Rectal smooth muscle tissue (tissue), 1 donor: ENCODE measurements around the gene SETX.

Experiments
- H3K27ac ChIP-seq: one replicate; pipeline ENCODE4 v1.7.0; 2013; ENCODE audit warnings: low read depth, low read length, inconsistent platforms
- H3K27me3 ChIP-seq: one replicate; pipeline ENCODE4 v1.7.0; 2013; ENCODE audit warnings: low read length; ENCODE audit not compliant: control insufficient read depth, insufficient read depth
- H3K36me3 ChIP-seq: one replicate; pipeline ENCODE4 v1.7.0; 2013; ENCODE audit warnings: low read length; ENCODE audit not compliant: control insufficient read depth, insufficient read depth
- H3K4me1 ChIP-seq: one replicate; pipeline ENCODE4 v1.7.0; 2013; ENCODE audit warnings: low read length; ENCODE audit not compliant: control insufficient read depth, insufficient read depth
- H3K4me3 ChIP-seq: one replicate; pipeline ENCODE4 v1.7.0; 2013; ENCODE audit warnings: low read length
- H3K9ac ChIP-seq: one replicate; pipeline ENCODE4 v1.7.0; 2013; ENCODE audit warnings: low read length

SETX gene

DNA sequence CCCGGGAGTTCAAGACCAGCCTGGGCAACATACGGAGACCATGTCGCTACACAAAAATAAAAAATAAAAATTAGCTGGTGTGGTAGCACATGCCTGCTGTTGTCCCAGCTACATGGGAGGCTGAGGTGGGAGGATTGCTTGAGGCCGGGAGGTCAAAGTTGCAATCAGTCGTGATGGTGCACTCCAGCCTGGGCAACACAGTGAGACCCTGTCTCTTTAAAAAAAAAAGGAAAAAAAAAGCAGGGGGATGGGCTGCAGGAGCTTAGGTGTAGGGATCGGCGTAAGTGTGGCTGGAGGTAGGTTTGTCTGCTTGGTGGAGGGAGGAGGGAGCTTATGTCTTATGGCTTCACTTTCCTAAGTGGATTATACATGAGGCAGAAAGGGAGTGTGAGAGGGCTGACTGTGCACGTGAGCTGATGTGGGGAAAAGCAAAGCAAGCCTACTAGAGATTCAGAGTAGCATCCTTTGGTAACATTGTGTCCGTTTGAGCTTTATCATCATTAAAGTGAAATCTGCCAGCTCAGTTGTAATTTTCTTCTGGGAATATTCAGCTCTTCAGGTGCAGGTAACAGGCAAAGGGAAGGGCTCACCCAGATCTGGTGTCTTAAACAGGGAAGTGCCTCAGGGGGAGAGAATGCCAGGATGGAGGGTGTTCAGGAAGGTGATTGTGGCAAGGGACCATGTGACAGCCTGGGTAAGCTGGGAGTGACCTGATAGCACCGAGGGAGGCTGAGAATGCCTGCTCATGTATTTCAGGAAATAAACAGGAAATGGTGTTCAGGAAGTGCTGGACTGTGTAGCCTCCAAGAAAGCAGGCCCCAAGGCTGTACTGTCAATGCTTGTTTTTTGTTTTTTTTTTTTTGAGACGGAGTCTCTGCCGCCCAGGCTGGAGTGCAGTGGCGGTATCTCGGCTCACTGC is 17.6 kb upstream of the SETX start:
- Histone ChIP-seq H3K4me3 (no peak overlapping the region), H3K36me3 (peaks cover 10% of the 10 kb centered on the region), H3K27ac (no peak overlapping the region), H3K4me1 (no peaks in the 10 kb centered on the region), H3K27me3 (no peaks in the 10 kb centered on the region), H3K9ac (no peak overlapping the region)

GRCh38 chr9:132370592-132370991 is 15.8 kb upstream of the SETX start:
- H3K4me1 ChIP-seq: no peaks in the 10 kb centered on the region
- H3K27ac ChIP-seq: no peak overlapping the region
- no peaks in the 10 kb centered on the region for H3K36me3 ChIP-seq
- no peak overlapping the region for H3K4me3 ChIP-seq
- no peaks in the 10 kb centered on the region for H3K27me3 ChIP-seq
- no peak overlapping the region for H3K9ac ChIP-seq

- H3K27me3 ChIP-seq: no peaks in the 10 kb centered on the region
- no peak overlapping the region for H3K9ac ChIP-seq
- H3K36me3 ChIP-seq: no peaks in the 10 kb centered on the region
- no peaks in the 10 kb centered on the region for H3K4me1 ChIP-seq
- no peak overlapping the region for H3K27ac ChIP-seq
- no peak overlapping the region for H3K4me3 ChIP-seq
Measured at GRCh38 chr9:132369421-132369820, 14.6 kb upstream of the SETX start.

- Histone ChIP-seq H3K27ac (no peak overlapping the region), H3K36me3 (no peaks in the 10 kb centered on the region), H3K9ac (no peak overlapping the region), H3K4me1 (no peaks in the 10 kb centered on the region), H3K4me3 (no peak overlapping the region), H3K27me3 (no peaks in the 10 kb centered on the region)
Measured at GRCh38 chr9:132367613-132368313, 13.0 kb upstream of the SETX start.

DNA sequence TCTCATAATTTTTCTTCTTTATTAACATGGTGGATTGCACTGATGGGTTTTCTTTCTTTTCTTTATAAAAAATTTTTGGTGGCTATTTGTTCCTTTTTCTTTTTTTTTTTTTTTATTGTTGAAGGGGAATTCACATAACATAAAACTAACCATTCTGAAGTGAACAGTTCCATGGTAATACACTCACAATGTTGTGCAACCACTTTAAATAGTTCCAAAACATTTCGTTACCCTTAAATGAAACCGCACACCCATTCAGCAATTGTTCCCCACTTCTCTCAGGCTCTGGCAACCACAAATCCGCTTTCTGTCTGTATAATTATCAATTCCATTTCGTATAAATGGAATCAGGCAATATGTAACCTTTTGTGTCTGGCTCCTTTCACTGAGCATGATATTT is 11.7 kb upstream of the SETX start:
- H3K9ac ChIP-seq: no peak overlapping the region
- H3K4me1 ChIP-seq: no peaks in the 10 kb centered on the region
- H3K27ac ChIP-seq: no peak overlapping the region
- no peaks in the 10 kb centered on the region for H3K27me3 ChIP-seq
- H3K4me3 ChIP-seq: no peak overlapping the region
- no peaks in the 10 kb centered on the region for H3K36me3 ChIP-seq

DNA sequence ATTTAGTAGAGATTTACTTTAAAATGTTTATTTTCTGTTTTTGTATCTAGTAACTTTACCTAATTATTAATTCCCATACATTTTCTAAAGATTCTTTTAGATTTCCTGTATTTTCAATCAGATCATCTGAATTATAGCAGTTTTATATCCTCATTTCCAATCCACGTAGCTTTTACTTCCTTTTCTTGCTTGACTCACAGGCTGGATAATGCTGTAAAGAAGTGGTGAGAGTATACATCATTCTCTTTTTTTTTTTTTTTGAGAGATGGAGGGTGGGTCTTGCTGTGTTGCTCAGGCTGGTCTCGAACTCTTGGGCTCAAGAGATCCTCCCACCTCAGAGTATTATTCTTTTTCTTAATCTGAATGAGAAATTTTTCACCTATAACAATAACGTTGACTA is 11.2 kb upstream of the SETX start:
- H3K36me3 ChIP-seq: no peaks in the 10 kb centered on the region
- H3K27me3 ChIP-seq: no peaks in the 10 kb centered on the region
- no peak overlapping the region for H3K27ac ChIP-seq
- no peak overlapping the region for H3K9ac ChIP-seq
- no peak overlapping the region for H3K4me3 ChIP-seq
- no peaks in the 10 kb centered on the region for H3K4me1 ChIP-seq

DNA sequence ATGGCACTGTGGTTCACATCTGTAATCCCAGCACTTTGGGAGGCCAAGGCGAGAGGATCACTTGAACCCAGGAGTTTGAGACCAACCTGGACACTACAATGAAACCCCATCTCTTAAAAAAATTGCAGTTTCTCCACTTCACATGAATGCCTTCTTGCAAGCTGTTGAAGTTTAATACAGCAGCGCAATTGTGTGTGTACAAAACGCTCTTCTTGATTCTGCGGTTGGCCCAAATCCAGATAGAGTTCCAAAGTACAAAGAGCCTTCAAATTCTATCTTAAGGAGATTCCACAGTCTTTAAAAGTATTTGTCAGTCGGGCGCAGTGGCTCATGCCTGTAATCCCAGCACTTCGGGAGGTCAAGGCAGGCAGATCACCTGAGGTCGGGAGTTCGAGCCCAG is 9.3 kb upstream of the SETX start:
- Histone ChIP-seq H3K4me1 (no peaks in the 10 kb centered on the region), H3K27ac (no peak overlapping the region), H3K4me3 (no peak overlapping the region), H3K36me3 (no peaks in the 10 kb centered on the region), H3K9ac (no peak overlapping the region), H3K27me3 (no peaks in the 10 kb centered on the region)

DNA sequence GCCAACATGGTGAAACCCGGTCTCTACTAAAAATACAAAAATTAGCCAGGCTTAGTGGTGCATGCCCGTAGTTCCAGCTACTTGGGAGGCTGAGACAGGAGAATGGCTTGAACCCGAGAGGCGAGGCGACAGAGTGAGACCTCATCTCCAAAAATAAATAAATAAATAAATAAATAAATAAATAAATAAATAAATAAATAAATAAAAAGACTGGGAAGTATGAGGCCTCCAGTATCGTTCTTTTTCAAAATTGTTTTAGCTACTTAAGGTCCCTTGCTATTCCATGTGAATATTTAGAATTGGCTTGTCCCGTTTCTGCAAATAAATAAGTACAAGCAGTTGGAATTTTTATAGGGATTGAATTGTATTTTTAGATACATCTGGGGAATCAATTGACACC is 3.0 kb upstream of the SETX start:
- Histone ChIP-seq H3K4me1 (peaks cover 14% of the 10 kb centered on the region), H3K4me3 (no peak overlapping the region), H3K27me3 (no peaks in the 10 kb centered on the region), H3K27ac (no peak overlapping the region), H3K36me3 (peaks cover 7% of the 10 kb centered on the region), H3K9ac (no peak overlapping the region)

- Histone ChIP-seq H3K4me1 (peaks cover 16% of the 10 kb centered on the region), H3K27ac (no peak overlapping the region), H3K36me3 (peaks cover 9% of the 10 kb centered on the region), H3K4me3 (no peak overlapping the region), H3K27me3 (no peaks in the 10 kb centered on the region), H3K9ac (no peak overlapping the region)
Measured at GRCh38 chr9:132356324-132356924, 1.6 kb upstream of the SETX start.

GRCh38 chr9:132351404-132352045 is 3.3 kb downstream of the SETX start:
- Histone ChIP-seq H3K27ac (no peak overlapping the region), H3K4me1 (peaks cover 19% of the 10 kb centered on the region), H3K4me3 (no peak overlapping the region), H3K9ac (no peak overlapping the region), H3K36me3 (peaks cover 22% of the 10 kb centered on the region), H3K27me3 (no peaks in the 10 kb centered on the region)

GRCh38 chr9:132350861-132351315 is 3.9 kb downstream of the SETX start:
- Histone ChIP-seq H3K4me3 (no peak overlapping the region), H3K27me3 (no peaks in the 10 kb centered on the region), H3K9ac (no peak overlapping the region), H3K36me3 (peaks cover 25% of the 10 kb centered on the region), H3K4me1 (peaks cover 19% of the 10 kb centered on the region), H3K27ac (no peak overlapping the region)

DNA sequence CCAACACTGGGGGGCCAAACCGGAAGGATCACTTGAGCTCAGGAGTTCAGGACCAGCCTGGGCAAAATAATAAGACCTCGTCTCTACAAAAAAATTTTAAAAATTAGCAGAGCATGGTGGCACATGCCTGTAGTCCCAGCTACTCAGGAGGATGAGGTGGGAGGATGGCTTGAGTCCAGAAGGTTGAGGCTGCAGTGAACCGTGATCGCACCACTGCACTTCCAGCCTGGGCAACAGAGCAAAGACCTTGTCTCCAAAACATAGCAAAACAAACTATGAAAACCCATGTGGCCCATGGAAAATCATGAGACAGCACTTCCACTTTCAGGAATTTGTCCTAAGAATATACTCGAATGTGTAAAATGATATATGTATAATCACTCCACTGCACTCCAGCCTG is 6.1 kb downstream of the SETX start:
- no peak overlapping the region for H3K9ac ChIP-seq
- no peaks in the 10 kb centered on the region for H3K27me3 ChIP-seq
- H3K4me3 ChIP-seq: no peak overlapping the region
- peaks cover 41% of the 10 kb centered on the region for H3K36me3 ChIP-seq
- peaks cover 14% of the 10 kb centered on the region for H3K4me1 ChIP-seq
- H3K27ac ChIP-seq: no peak overlapping the region
